Gastrocnemius medialis (tissue), 4 donors: Measurements from ENCODE around the gene ELFN2. TPM values are rescaled to one million over a fixed set of nuclear protein-coding genes. Genes with fewer than 3 reads are reported as not detected.

ENCODE experiments used
- ATAC-seq, 2 donors: fragments of 150-250 bp; one replicate each; pipeline ENCODE4 v1.9.1; 2016
- DNase-seq, 2 donors: peaks; one replicate each; pipeline ENCODE4 v3.0.0-alpha.2; 2019
- H3K27ac ChIP-seq, 4 donors: fragments of 200-600 bp; sonication (generic); 1 replicate in 1 of 4; 2 replicates in 3 of 4; pipeline ENCODE4 v1.5.1; 2016 to 2018; ENCODE audit warnings: mild to moderate bottlenecking in 2 of 4, moderate library complexity in 1 of 4
- H3K27me3 ChIP-seq, 3 donors: fragments of 200-600 bp; sonication (generic) in 2 of 3; 1 replicate in 1 of 3; 2 replicates in 2 of 3; pipeline versions ENCODE4 v1.5.1 to v1.6.0; 2016 to 2019; ENCODE audit warnings: mild to moderate bottlenecking in 1 of 3, moderate library complexity in 1 of 3
- H3K36me3 ChIP-seq, 2 donors: fragments of 200-600 bp; sonication (generic) in 1 of 2; one replicate each; pipeline ENCODE4 v1.5.1; 2017 to 2018
- H3K4me1 ChIP-seq, 2 donors: fragments of 200-600 bp; sonication (generic) in 1 of 2; one replicate each; pipeline ENCODE4 v1.5.1; 2016 to 2017; ENCODE audit warnings: mild to moderate bottlenecking in 2 of 2
- H3K4me3 ChIP-seq, 4 donors: fragments of 200-600 bp; sonication (generic) in 3 of 4; 1 replicate in 1 of 4; 2 replicates in 3 of 4; pipeline ENCODE4 v1.5.1; 2016 to 2019; ENCODE audit warnings: mild to moderate bottlenecking in 2 of 4
- H3K9me3 ChIP-seq, 3 donors: fragments of 200-600 bp; sonication (generic) in 2 of 3; 1 replicate in 1 of 3; 2 replicates in 2 of 3; pipeline ENCODE4 v1.5.1; 2016 to 2019
- CTCF ChIP-seq, 5 experiments: fragments of 450-650 bp in 3 of 5; fragments of 200-600 bp in 2 of 5; sonication (generic) in 2 of 5; IDR thresholded peaks in 4 of 5; conservative IDR thresholded peaks in 1 of 5; 1 replicate in 4 of 5; 2 replicates in 1 of 5; pipeline ENCODE4 v1.5.1; 2016 to 2019; ENCODE audit warnings: antibody characterized with exemption in 5 of 5, mild to moderate bottlenecking in 3 of 5, moderate library complexity in 3 of 5
- POLR2A ChIP-seq, 2 donors: fragments of 450-650 bp; IDR thresholded peaks; one replicate each; pipeline ENCODE4 v1.6.1; 2017; ENCODE audit warnings: antibody characterized with exemption in 2 of 2, mild to moderate bottlenecking in 2 of 2, moderate library complexity in 2 of 2
- in situ Hi-C, 4 donors: fragments of 200-750 bp; cut with MboI; loops; one replicate each; pipeline versions ENCODE4 v1.15.0 to v1.8.0; 2017; ENCODE audit warnings: low sequenced_read_pairs in 4 of 4
- intact Hi-C: fragments of 100-400 bp; cut with DNase I; formaldehyde crosslinking; loops from one replicate; pipeline ENCODE4 v1.15.1; 2023; ENCODE audit warnings: low total_unique reads
- total RNA-seq, 4 donors: library from RNA; depleted of rRNA; stranded (reverse); fragments of >200 nt; gene quantifications; one replicate each; pipeline versions ENCODE4 v1.1.0 to v1.2.3, GENCODE V29; 2016

Gene ELFN2
- total RNA-seq, 4 donors from 2014 or later: 0.02 to 0.03 TPM; not detected in 2

GRCh38 chr22:37420686-37421467 is 6.4 kb downstream of the ELFN2 start:
- in situ Hi-C loops (no loop called here), intact Hi-C loops (loop anchor here (10.0 kb wide), 1 partner anchor 106 kb away; no protein-coding TSS in a partner anchor)
- DNase-seq (peak in 1 of 2 donors; percentile 38), ATAC-seq (no peak)
- H3K27me3 ChIP-seq: peaks cover 33 to 47% (median 46%) of the 10 kb centered on the region in 3 donors
- no peak overlapping the region for H3K4me3 ChIP-seq
- no peak overlapping the region for H3K27ac ChIP-seq
- no peaks in the 10 kb centered on the region for H3K9me3 ChIP-seq
- H3K4me1 ChIP-seq: no peaks in the 10 kb centered on the region
- no peaks in the 10 kb centered on the region for H3K36me3 ChIP-seq
- no peak for TF ChIP-seq CTCF (IDR thresholded peaks at IDR 0.05 in 4 of 5, conservative IDR thresholded peaks at IDR 0.05 in 1 of 5)
- no peak for TF ChIP-seq POLR2A (IDR thresholded peaks at IDR 0.05)

GRCh38 chr22:37419969-37420685 is 7.2 kb downstream of the ELFN2 start:
- H3K27me3 ChIP-seq: peaks cover 31 to 47% (median 44%) of the 10 kb centered on the region in 3 donors

GRCh38 chr22:37419370-37419968 is 7.8 kb downstream of the ELFN2 start:
- H3K4me3 ChIP-seq: no peak overlapping the region
- peaks cover 31 to 44% (median 42%) of the 10 kb centered on the region in 3 donors for H3K27me3 ChIP-seq
- H3K9me3 ChIP-seq: no peaks in the 10 kb centered on the region
- H3K27ac ChIP-seq: no peak overlapping the region
- no peaks in the 10 kb centered on the region for H3K4me1 ChIP-seq
- ATAC-seq: no peak
- intact Hi-C loops: no loop called here
- no peak for TF ChIP-seq POLR2A (IDR thresholded peaks at IDR 0.05)
- TF ChIP-seq CTCF (IDR thresholded peaks at IDR 0.05 in 4 of 5, conservative IDR thresholded peaks at IDR 0.05 in 1 of 5): no peak
- in situ Hi-C loops: no loop called here
- no peak for DNase-seq
- H3K36me3 ChIP-seq: no peaks in the 10 kb centered on the region

More at GRCh38 chr22:37419969-37420685, 7.2 kb downstream of the ELFN2 start:
- Histone ChIP-seq H3K4me1 (no peaks in the 10 kb centered on the region), H3K36me3 (no peaks in the 10 kb centered on the region), H3K4me3 (no peak overlapping the region), H3K27ac (no peak overlapping the region), H3K9me3 (no peaks in the 10 kb centered on the region)
- in situ Hi-C loops (no loop called here), intact Hi-C loops (loop anchor here (10.0 kb wide), 1 partner anchor 105 kb away; no protein-coding TSS in a partner anchor)
- ATAC-seq: no peak
- TF ChIP-seq CTCF (IDR thresholded peaks at IDR 0.05 in 4 of 5, conservative IDR thresholded peaks at IDR 0.05 in 1 of 5) (no peak), POLR2A (IDR thresholded peaks at IDR 0.05) (no peak)
- DNase-seq: no peak

- Histone ChIP-seq H3K4me1 (no peaks in the 10 kb centered on the region), H3K36me3 (no peaks in the 10 kb centered on the region), H3K4me3 (no peak overlapping the region), H3K27me3 (peaks cover 31 to 44% (median 36%) of the 10 kb centered on the region in 3 donors), H3K27ac (no peak overlapping the region), H3K9me3 (no peaks in the 10 kb centered on the region)
- intact Hi-C loops (no loop called here), in situ Hi-C loops (no loop called here)
- DNase-seq: no peak
- no peak for TF ChIP-seq CTCF (IDR thresholded peaks at IDR 0.05 in 4 of 5, conservative IDR thresholded peaks at IDR 0.05 in 1 of 5)
- no peak for TF ChIP-seq POLR2A (IDR thresholded peaks at IDR 0.05)
- ATAC-seq: no peak
Observed at GRCh38 chr22:37418627-37419369, 8.5 kb downstream of the ELFN2 start.
